ENCODE measurements around the gene NOTCH4.

DNA sequence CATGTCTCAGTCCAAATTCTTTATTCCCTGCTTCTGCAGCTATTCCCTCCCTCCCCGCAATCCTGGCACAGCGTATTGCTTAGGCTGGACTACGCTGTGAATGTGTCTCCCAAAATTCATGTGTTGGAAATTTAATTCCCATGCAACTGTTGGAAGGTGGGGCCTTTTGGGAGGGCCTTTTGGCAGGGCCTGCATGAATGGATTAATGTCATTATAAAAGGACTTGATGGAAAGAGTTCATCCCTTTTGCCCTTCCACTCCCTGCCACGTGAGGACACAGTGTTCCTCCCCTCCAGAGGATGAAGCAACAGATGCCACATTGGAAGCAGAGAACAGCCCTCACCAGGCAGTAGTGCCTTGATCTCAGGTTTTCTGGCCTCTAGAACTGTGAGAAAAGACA is 20.4 kb upstream of the NOTCH4 start:
- TF ChIP-seq SP3 (tag by site-specific recombination; IDR thresholded peaks at IDR 0.05) (no peak), ZNF660 (tag by site-specific recombination; IDR thresholded peaks at IDR 0.05) (no peak)
- TF ChIP-seq, protein P1, sequence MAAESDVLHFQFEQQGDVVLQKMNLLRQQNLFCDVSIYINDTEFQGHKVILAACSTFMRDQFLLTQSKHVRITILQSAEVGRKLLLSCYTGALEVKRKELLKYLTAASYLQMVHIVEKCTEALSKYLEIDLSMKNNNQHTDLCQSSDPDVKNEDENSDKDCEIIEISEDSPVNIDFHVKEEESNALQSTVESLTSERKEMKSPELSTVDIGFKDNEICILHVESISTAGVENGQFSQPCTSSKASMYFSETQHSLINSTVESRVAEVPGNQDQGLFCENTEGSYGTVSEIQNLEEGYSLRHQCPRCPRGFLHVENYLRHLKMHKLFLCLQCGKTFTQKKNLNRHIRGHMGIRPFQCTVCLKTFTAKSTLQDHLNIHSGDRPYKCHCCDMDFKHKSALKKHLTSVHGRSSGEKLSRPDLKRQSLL (tag by site-specific recombination; IDR thresholded peaks at IDR 0.05) = no peak
- TF ChIP-seq, protein P2, sequence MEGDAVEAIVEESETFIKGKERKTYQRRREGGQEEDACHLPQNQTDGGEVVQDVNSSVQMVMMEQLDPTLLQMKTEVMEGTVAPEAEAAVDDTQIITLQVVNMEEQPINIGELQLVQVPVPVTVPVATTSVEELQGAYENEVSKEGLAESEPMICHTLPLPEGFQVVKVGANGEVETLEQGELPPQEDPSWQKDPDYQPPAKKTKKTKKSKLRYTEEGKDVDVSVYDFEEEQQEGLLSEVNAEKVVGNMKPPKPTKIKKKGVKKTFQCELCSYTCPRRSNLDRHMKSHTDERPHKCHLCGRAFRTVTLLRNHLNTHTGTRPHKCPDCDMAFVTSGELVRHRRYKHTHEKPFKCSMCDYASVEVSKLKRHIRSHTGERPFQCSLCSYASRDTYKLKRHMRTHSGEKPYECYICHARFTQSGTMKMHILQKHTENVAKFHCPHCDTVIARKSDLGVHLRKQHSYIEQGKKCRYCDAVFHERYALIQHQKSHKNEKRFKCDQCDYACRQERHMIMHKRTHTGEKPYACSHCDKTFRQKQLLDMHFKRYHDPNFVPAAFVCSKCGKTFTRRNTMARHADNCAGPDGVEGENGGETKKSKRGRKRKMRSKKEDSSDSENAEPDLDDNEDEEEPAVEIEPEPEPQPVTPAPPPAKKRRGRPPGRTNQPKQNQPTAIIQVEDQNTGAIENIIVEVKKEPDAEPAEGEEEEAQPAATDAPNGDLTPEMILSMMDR (tag by site-specific recombination; IDR thresholded peaks at IDR 0.05) = no peak
- TF ChIP-seq, protein P3, sequence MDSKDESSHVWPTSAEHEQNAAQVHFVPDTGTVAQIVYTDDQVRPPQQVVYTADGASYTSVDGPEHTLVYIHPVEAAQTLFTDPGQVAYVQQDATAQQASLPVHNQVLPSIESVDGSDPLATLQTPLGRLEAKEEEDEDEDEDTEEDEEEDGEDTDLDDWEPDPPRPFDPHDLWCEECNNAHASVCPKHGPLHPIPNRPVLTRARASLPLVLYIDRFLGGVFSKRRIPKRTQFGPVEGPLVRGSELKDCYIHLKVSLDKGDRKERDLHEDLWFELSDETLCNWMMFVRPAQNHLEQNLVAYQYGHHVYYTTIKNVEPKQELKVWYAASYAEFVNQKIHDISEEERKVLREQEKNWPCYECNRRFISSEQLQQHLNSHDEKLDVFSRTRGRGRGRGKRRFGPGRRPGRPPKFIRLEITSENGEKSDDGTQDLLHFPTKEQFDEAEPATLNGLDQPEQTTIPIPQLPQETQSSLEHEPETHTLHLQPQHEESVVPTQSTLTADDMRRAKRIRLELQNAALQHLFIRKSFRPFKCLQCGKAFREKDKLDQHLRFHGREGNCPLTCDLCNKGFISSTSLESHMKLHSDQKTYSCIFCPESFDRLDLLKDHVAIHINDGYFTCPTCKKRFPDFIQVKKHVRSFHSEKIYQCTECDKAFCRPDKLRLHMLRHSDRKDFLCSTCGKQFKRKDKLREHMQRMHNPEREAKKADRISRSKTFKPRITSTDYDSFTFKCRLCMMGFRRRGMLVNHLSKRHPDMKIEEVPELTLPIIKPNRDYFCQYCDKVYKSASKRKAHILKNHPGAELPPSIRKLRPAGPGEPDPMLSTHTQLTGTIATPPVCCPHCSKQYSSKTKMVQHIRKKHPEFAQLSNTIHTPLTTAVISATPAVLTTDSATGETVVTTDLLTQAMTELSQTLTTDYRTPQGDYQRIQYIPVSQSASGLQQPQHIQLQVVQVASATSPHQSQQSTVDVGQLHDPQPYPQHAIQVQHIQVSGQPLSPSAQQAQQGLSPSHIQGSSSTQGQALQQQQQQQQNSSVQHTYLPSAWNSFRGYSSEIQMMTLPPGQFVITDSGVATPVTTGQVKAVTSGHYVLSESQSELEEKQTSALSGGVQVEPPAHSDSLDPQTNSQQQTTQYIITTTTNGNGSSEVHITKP (tag by site-specific recombination; IDR thresholded peaks at IDR 0.05) = no peak

Data from HEK293 (cell line).